Activated naive CD8-positive, alpha-beta T cell treated with anti-CD3 and anti-CD28 coated beads for 36 hours (primary cell): ENCODE results near the gene PRAMEF15. TPM values are rescaled to one million over a fixed set of nuclear protein-coding genes. Genes with fewer than 3 reads are reported as not detected.
A peak's percentile ranks its signal among the peaks of the same experiment; 100 is the strongest.
"Not testable (repeated sequence)": the region's sequence is repeated elsewhere in the genome, so short reads cannot be mapped to it uniquely, and the experiment has no call there.

Experiments used
- DNase-seq: peaks from one replicate; pipeline ENCODE4 v3.0.0; 2021
- H3K27ac Mint-ChIP-seq: one replicate; pipeline ENCODE4 v1.8.0; 2022; ENCODE audit warnings: mild to moderate bottlenecking, moderate library complexity, mixed read lengths
- H3K27me3 Mint-ChIP-seq: one replicate; pipeline ENCODE4 v1.8.0; 2022; ENCODE audit warnings: mild to moderate bottlenecking, mixed read lengths
- H3K36me3 Mint-ChIP-seq: one replicate; pipeline ENCODE4 v1.8.0; 2021; ENCODE audit warnings: mild to moderate bottlenecking, mixed read lengths
- H3K4me1 Mint-ChIP-seq: one replicate; pipeline ENCODE4 v1.8.0; 2021; ENCODE audit warnings: mixed read lengths
- H3K4me3 Mint-ChIP-seq: one replicate; pipeline ENCODE4 v1.8.0; 2022; ENCODE audit warnings: mild to moderate bottlenecking, moderate library complexity, mixed read lengths
- H3K9me3 Mint-ChIP-seq: one replicate; pipeline ENCODE4 v1.8.0; 2022; ENCODE audit warnings: mixed read lengths
- total RNA-seq, 2 experiments: library from RNA; stranded (reverse); gene quantifications; one replicate each; pipeline ENCODE4 v1.2.3, GENCODE V29; 2021

Gene PRAMEF15
- total RNA-seq, 2 experiments from 2014 or later, result not detected

DNA sequence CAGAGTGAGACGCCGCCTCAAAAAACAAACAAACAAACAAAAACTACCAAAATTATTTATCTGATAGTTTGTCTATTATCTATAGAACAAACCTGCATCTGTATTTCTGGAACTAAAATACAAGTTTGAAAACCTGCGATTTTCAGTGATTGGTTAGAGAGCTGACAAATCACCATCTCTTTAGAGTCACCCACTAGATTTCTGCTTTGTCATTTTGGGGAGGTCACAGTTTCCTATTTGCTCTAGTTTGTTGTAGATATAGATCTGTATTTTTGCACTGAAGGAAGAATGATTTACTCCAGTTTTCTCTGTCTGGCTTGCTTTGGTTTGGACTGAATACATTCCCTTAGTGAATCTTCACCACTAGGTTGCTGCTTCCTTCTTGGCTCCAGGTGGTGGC is 51.2 kb downstream of the PRAMEF15 start:
- not testable (repeated sequence) for H3K4me1 Mint-ChIP-seq, H3K27me3 Mint-ChIP-seq, H3K9me3 Mint-ChIP-seq, H3K36me3 Mint-ChIP-seq, DNase-seq, H3K4me3 Mint-ChIP-seq, H3K27ac Mint-ChIP-seq

- not testable (repeated sequence) for H3K4me3 Mint-ChIP-seq, H3K27me3 Mint-ChIP-seq, H3K36me3 Mint-ChIP-seq, H3K9me3 Mint-ChIP-seq, H3K27ac Mint-ChIP-seq, H3K4me1 Mint-ChIP-seq
- DNase-seq, result peak; percentile 35
Measured at GRCh38 chr1:13368544-13368943, 53.2 kb downstream of the PRAMEF15 start.

Other genes starting within 250 kb of the PRAMEF15 start
- not detected for gene PRAMEF25, start 244.8 kb upstream of the PRAMEF15 start, total RNA-seq
- not detected for gene HNRNPCL2, start 198.7 kb upstream of the PRAMEF15 start, total RNA-seq
- not detected for gene PRAMEF26, start 159.6 kb upstream of the PRAMEF15 start, total RNA-seq
- gene HNRNPCL4, start 149.9 kb upstream of the PRAMEF15 start, total RNA-seq, result not detected
- not detected for gene PRAMEF9, start 143.7 kb upstream of the PRAMEF15 start, total RNA-seq
- not detected for gene PRAMEF13, start 114.2 kb upstream of the PRAMEF15 start, total RNA-seq
- not detected for gene PRAMEF18, start 89.4 kb upstream of the PRAMEF15 start, total RNA-seq
- not detected for gene PRAMEF5, start 61.4 kb upstream of the PRAMEF15 start, total RNA-seq
- gene PRAMEF8, start 30.4 kb upstream of the PRAMEF15 start, total RNA-seq, result not detected
- not detected for gene PRAMEF33, start 12.0 kb upstream of the PRAMEF15 start, total RNA-seq
- not detected for gene PRAMEF14, start 31.6 kb downstream of the PRAMEF15 start, total RNA-seq
- not detected for gene PRAMEF19, start 56.4 kb downstream of the PRAMEF15 start, total RNA-seq
- gene PRAMEF17, start 74.1 kb downstream of the PRAMEF15 start, total RNA-seq, result not detected
- gene PRAMEF20, start 94.9 kb downstream of the PRAMEF15 start, total RNA-seq, result not detected
- gene LRRC38, start 198.4 kb downstream of the PRAMEF15 start, total RNA-seq, result not detected